GM21360 (cell line): ENCODE measurements around the gene PPP2R2B.
"Not testable (repeated sequence)": the region's sequence is repeated elsewhere in the genome, so short reads cannot be mapped to it uniquely, and the experiment has no call there.

Experiments used
- ATAC-seq: cut with Tn5 transposase; IDR thresholded peaks from one replicate; pipeline ENCODE4 v1.9.1; 2021; ENCODE audit warnings: mild to moderate bottlenecking, moderate library complexity; ENCODE audit not compliant: unreplicated experiment

The PPP2R2B gene

DNA sequence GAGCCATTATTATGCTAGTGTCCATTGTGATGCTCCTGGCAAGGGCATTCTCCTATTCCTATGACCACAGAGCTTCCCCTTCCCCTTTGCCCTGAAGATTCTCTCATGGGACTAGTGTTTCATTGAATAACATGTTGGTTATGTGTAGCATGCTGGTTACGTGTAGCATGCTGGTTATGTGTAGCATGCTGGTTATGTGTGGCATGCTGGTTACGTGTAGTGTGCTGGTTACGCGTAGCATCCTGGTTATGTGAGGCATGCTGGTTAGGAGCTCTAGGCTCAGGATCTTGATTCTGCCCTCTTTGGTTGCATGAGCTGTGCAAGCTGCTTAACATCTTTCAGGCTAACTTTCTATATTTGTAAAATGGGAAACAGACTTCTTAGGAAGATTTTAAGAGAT, 316.1 kb downstream of the PPP2R2B start:
- no peak for ATAC-seq

DNA sequence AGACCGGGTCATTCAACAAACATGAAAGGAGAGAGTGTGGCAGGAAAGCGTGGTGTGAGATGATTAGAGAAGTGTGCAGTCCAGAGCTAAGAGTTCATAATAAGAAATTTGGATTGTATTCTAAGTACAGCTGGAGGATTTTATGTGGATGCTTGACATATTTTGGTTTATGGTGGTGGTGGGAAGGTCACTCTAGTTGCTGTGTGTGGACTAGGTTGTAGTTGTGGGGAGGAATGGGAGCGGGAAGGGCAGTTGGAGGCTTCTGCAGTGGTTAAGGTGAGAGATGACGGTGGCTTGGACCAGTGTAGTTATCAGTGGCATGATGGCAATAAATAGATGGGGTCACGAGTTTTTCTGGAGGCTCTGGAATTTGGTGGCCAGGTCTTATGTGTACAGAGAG, 316.8 kb downstream of the PPP2R2B start:
- ATAC-seq: no peak

DNA sequence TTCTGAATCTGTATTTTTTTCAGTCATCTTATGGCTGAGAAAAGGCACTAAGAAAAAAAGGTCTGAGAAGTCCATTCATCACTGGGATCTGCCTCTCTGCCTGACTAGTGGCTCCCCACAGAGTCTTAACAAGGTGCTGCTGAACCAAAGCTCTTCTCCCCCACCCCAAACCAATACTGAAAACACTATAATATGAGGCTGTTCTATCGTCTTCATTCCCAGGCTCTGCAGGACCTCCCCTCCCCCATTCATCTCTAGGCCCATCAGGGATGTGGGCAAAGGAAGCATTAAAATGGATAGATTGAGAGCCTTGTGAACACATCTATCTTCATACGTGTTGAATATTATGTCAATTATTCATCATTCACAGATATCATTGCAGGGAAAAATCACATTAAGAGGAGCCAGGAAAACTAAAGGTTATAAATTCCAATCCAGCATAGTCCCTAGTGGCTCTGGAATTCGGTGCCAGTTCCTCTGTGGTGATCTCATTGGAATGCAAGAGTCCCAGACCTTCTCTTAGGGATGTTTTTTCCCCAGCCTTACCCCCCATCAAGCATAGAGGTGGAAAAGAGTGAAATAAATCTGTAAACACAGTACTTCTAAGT, 318.2 kb downstream of the PPP2R2B start:
- ATAC-seq: no peak

DNA sequence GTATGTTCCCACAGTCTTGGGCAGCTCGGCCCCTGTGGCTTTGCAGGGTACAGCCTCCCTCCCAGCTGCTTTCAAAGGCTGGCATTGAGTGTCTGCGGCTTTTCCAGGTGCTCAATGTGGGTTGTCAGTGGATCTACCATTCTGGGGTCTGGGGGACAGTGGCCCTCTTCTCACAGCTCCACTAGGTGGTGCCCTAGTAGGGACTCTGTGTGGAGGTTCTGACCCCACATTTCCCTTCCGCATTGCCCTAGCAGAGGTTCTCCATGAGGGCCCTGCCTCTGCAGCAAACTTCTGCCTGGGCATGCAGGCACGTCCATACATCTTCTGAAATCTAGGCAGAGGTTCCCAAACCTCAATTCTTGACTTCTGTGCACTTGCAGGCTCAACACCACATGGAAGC, 321.7 kb downstream of the PPP2R2B start:
- ATAC-seq: not testable (repeated sequence)

DNA sequence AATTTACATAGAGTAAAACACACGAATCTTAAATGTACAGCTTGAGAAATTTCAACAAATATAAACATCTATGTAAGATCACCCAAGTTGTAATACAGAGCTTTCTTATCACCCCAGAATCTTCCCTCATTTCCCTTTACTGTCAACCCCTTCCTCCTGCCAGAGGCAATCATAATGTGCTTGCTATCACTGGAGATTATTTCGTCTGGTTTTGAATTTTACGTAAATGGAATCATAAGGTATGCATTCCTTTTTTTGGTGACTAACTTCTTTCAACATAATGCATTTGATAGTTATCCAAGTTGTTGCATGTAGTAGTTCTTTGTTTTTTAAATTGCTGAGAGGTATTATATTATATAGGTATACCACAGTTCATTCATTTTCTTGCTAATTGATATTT, 325.1 kb downstream of the PPP2R2B start:
- ATAC-seq: no peak

DNA sequence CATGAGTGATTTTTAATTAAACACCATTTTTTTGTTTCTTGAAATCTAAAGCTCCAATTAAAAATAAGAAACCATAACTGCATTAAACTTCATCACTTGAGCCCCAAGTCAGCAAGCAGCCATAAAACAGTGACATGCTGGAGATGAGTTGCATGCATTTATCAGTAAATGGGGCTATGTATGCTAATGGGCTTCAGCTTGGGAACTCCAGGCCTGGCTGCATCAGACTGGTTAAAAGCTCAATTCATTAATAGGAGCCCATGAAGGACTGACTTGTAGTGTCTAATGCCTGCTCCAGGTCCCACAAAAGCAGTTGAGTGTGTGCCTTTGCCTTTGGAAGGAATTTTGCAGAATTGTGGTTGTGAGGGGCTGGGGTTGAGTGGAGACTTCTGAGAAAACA, 328.9 kb downstream of the PPP2R2B start:
- ATAC-seq: no peak

DNA sequence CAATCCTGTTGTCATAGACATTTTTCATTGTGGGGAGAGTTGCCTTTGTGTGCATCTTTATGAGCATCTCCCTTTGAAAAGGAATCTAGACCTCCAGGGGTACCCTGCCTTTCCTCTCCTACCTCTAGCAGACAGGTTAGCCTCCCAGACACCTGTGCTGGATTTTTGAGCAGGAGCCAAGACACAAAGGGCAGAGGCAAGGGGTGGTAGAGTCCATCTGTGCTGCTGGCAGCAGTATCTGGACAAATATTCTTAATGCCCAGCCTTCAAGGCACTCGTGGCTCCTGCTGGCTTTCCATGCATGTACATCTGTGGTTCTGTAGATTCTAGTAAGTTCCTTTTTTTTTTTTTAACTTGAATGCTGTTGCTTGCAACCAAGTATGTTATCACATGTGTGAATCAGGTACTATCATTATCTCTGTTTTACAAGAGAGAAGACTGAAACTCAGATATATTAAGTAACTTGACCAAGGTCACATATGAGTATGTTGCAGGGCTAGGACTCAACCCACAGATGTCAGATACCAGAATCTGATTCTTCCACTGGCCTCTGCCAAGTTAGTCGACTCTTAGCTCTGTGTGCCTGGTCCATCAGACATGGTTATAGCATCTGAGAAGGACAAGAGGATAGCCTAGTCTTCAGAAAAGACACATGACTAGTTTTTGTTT, 329.6 kb downstream of the PPP2R2B start:
- no peak for ATAC-seq

DNA sequence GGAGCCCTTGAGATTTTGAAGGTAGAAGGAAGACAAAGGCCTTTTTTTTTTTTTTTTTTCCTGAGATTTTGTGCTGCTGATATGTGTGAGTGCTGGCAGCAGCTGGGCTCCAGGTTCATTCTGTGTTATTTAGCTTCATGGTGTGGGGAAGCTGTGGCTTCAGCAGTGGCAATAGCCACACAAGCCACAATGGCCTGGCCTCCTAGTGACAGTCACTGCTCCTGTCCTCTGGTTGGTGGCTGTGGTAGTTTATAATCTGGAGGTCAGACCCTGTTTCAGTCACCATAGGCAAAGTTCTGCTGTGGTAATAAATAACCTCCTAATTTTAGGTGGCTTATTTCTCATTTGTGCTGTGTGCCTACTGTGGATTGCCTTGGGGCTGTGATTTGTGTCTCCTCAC, 334.3 kb downstream of the PPP2R2B start:
- ATAC-seq: no peak

DNA sequence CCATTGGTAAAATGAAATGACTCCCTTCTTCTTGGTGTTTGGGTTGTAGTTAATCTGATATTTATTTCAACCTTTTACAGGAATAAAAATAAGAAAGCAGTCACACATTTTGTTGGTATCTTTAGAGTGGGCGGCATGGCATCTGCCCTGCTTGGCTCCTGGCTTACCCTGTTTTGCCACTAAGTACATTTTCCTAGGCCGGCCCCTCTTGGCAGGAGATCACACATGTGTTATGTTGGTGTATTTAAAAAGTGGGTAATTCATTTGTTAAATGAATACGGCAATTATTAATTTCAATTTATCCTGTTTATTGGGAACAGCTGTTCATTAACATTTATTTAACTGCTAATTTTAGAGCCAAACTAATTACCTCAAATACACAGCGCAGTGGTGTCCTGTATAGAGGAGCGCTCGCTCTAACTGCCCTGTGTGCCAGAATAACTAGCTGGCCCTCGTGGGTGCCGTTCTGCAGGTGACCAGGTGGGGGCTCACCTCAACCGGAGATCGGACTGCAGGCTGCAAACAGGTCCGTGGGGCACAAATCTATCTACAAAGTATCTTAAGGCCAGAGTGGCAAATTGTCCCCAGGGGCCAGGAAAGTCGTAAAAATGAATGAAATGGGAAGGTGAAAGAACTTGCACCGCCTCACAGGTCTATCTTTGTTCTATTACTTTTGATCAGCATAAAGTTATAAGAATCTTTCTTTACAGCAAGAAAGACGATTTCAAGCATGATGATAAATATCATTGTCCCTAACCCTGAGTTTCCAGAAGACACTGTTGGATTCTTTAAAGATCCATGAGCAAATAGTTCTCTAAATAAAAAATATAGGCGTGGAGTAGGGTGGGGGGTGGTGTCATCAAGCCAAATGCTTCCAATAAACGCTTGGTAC, 336.4 kb downstream of the PPP2R2B start:
- ATAC-seq: peak; percentile 99

DNA sequence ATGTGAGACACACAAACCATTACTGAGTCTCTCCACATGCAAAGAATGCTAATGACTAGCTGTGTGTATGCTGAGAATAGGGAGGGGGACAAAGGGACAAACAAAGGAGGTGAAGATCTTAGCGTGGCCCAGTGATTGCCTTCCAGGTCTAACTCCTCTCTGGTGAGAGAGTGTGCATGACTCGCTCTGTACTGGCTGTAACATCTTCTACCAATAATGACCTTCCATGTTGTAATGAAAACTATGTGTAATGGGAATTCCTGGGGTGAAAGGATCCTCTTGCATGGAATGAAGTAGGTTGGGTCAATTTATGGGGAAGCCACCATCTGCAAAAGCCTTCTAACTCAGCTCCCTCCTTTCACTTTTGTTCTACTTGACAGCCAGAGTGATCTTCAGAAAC, 338.1 kb downstream of the PPP2R2B start:
- ATAC-seq: no peak

DNA sequence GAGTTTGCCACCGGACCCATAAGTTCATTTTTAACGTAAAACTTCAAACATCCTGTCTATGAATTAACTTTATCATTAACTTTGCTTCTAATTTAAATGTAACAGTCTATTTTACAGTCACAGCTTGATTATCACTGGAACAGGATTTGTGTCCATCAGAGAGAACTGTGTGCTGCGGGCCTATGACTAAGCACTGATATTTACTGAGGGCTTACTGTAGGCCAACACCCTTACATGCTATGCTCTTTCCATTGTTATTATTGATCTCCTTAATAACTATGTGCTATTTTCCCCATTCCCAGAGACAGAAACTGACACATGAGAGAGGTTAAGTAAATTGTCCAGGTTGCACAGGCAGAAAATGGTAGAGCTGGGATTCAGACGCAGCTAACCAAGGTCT, 338.6 kb downstream of the PPP2R2B start:
- ATAC-seq: no peak

DNA sequence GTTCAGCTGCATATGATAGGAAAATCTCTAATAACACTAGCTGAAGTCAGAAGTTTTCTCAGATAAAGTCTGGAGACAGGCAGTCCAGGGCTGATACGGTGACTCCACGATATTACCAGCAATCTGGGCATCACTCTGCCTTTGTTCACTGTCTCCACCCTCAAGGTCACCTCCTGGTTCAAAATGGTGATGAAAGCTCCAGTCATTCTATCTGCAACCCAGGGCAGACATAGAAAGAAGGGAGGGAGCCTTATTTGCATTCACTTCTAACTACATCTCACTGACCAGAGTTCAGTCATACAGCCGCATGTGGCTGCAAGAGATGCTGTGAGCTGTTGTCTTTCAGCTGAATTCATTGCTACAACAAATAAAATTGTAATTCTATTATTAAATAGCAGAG, 340.1 kb downstream of the PPP2R2B start:
- ATAC-seq: no peak

DNA sequence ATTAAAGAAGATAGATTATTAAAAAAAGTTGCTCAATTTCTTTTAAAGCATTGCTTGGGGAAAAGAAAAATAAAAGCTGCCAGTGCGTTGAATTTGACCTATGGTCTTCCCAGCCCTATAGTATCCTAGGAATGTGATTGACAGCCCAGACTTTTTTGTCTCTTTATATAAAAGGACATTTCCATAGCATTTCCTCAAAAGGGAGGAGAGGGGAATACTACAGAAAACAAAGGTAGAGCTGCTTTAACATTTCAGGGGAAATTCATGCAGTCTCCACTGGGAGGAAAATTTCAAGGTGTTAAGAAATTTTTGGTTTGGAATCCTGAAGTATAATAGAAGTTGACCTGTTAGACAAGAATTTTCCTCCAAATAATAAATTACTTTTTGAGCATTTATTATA, 344.7 kb downstream of the PPP2R2B start:
- no peak for ATAC-seq

DNA sequence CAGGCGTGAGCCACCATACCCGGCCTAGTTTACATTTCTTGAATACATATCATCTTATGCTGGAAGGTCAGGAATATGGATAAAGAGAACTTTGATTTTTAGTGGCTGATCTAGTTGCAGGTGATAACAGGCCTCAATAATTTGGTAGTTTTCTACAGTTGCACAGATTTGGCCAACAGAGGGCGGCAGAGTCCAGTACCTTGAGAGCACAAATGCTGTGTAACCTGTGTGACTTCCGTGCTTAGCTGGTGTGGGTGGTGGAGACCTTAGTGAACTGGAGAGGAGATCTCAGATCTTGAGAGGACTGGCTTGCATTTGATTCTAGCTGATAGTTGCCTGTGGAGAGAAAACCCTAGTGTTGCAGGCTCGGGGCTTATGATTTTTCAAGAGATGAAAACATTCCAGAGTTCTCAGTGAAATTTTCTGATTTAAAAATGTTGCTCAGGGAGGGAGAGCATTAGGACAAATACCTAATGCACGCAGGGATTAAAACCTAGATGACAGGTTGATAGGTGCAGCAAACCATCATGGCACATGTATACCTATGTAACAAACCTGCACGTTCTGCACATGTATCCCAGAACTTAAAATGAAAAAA, 345.2 kb downstream of the PPP2R2B start:
- ATAC-seq: peak; percentile 98
